ENCODE results near the gene PROK1. TPM values are rescaled to one million over a fixed set of nuclear protein-coding genes. Genes with fewer than 3 reads are reported as not detected.

PROK1 gene
- total RNA-seq, 2 donors from 2014 or later: not detected

DNA sequence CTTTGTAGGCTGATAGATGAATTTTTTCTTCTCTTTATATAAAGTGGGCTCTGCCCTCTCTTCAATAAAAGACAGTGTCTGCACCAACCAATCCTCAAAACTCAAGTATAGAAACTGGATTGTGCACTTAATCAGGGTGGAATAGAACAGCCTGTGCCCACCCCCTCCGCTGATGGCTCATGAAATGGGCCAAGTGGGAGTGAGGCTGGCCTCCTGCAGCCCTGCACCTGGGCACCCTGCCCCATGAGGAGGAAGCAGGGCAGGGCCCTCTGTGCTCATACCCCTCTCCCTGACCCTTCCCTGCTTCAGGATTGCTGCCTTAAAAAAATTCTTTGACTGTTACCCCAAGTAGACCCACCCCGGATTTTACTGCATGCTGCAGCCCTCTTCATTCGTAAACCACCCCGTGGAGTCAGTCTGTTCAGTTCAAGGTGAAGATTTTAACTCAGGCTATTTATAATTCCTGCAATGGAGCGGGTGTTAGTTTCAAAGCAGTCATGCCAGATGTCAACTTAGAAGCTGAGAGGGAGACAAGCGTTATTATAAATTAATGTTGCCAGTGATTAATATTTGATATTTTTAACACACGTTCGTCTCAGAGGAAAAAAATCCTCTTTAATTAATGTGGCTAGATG is 15.8 kb downstream of the PROK1 start:
- TF ChIP-seq, protein P1, sequence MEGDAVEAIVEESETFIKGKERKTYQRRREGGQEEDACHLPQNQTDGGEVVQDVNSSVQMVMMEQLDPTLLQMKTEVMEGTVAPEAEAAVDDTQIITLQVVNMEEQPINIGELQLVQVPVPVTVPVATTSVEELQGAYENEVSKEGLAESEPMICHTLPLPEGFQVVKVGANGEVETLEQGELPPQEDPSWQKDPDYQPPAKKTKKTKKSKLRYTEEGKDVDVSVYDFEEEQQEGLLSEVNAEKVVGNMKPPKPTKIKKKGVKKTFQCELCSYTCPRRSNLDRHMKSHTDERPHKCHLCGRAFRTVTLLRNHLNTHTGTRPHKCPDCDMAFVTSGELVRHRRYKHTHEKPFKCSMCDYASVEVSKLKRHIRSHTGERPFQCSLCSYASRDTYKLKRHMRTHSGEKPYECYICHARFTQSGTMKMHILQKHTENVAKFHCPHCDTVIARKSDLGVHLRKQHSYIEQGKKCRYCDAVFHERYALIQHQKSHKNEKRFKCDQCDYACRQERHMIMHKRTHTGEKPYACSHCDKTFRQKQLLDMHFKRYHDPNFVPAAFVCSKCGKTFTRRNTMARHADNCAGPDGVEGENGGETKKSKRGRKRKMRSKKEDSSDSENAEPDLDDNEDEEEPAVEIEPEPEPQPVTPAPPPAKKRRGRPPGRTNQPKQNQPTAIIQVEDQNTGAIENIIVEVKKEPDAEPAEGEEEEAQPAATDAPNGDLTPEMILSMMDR (IDR thresholded peaks at IDR 0.05): no peak
- H3K36me3 ChIP-seq: no peaks in the 10 kb centered on the region
- no peaks in the 10 kb centered on the region for H3K27me3 ChIP-seq
- no peaks in the 10 kb centered on the region for H3K9me3 ChIP-seq
- no peak overlapping the region for H3K4me3 ChIP-seq
- H3K4me1 ChIP-seq: no peaks in the 10 kb centered on the region
- H3K27ac ChIP-seq: no peak overlapping the region
- H3K9ac ChIP-seq (ENCODE audit: low read depth in 2 of 2, low read length in 2 of 2): no peak overlapping the region
- intact Hi-C loops (cut with DNase I): no loop called here
- no peak for DNase-seq

- Histone ChIP-seq H3K4me1 (no peaks in the 10 kb centered on the region), H3K9me3 (no peaks in the 10 kb centered on the region), H3K9ac (ENCODE audit: low read depth in 2 of 2, low read length in 2 of 2) (no peak overlapping the region), H3K4me3 (no peak overlapping the region), H3K27ac (no peak overlapping the region), H3K27me3 (no peaks in the 10 kb centered on the region), H3K36me3 (no peaks in the 10 kb centered on the region)
- TF ChIP-seq, protein P1 (IDR thresholded peaks at IDR 0.05): no peak
- intact Hi-C loops (cut with DNase I): no loop called here
- DNase-seq: no peak
Observed at GRCh38 chr1:110471131-110471530, 20.2 kb downstream of the PROK1 start.

GRCh38 chr1:110472546-110472945 is 21.6 kb downstream of the PROK1 start:
- Histone ChIP-seq H3K9ac (ENCODE audit: low read depth in 2 of 2, low read length in 2 of 2) (no peak overlapping the region), H3K27me3 (no peaks in the 10 kb centered on the region), H3K4me1 (no peaks in the 10 kb centered on the region), H3K4me3 (no peak overlapping the region), H3K36me3 (no peaks in the 10 kb centered on the region), H3K27ac (no peak overlapping the region), H3K9me3 (no peaks in the 10 kb centered on the region)
- TF ChIP-seq, protein P1 (IDR thresholded peaks at IDR 0.05): no peak
- intact Hi-C loops (cut with DNase I): no loop called here
- DNase-seq: no peak

- no peak for DNase-seq
- intact Hi-C loops (cut with DNase I): no loop called here
- H3K4me1 ChIP-seq: no peaks in the 10 kb centered on the region
- H3K4me3 ChIP-seq: no peak overlapping the region
- H3K36me3 ChIP-seq: no peaks in the 10 kb centered on the region
- H3K27ac ChIP-seq: no peak overlapping the region
- no peaks in the 10 kb centered on the region for H3K27me3 ChIP-seq
- H3K9ac ChIP-seq (ENCODE audit: low read depth in 2 of 2, low read length in 2 of 2): no peak overlapping the region
- no peaks in the 10 kb centered on the region for H3K9me3 ChIP-seq
- TF ChIP-seq, protein P1 (IDR thresholded peaks at IDR 0.05): no peak
Observed at GRCh38 chr1:110474444-110474843, 23.5 kb downstream of the PROK1 start.

DNA sequence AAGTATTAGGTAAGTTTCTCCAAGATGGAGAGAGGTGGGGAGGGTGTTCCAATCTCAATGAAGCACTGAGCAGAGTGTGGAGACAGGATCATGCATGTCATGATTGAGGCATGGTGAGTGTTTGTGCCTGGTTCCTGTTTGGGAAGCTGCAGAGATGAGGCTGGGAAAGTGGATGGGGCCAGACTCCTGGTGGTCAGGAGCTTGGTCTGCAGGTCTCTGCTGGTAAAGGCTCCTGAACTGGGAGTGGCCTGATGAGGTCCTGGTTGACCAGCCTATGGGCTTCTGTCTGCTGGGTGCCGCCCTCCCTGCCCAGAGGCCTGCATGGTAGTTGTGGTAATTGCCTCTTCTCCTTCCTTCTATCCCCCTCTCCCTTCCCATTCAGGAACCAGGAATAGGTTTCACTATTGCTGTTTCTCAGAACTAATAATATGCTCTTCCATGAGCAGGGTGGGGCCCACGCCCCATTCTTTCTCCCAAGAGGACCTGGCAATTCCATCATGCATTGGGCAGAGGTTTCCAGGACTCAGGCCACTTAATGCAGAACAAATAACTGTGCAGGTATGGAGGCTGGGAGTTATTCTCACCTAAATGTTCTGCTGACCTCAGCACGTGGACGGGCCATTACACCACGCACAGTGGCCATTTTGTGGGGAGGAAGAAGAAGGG is 24.5 kb downstream of the PROK1 start:
- H3K4me1 ChIP-seq: no peaks in the 10 kb centered on the region
- intact Hi-C loops (cut with DNase I): no loop called here

More for the DNA sequence above, 24.5 kb downstream of the PROK1 start:
- TF ChIP-seq, protein P1 (IDR thresholded peaks at IDR 0.05): no peak
- H3K36me3 ChIP-seq: no peaks in the 10 kb centered on the region
- DNase-seq: no peak
- H3K9ac ChIP-seq (ENCODE audit: low read depth in 2 of 2, low read length in 2 of 2): no peak overlapping the region
- H3K27me3 ChIP-seq: no peaks in the 10 kb centered on the region
- no peak overlapping the region for H3K27ac ChIP-seq
- H3K9me3 ChIP-seq: no peaks in the 10 kb centered on the region
- H3K4me3 ChIP-seq: no peak overlapping the region

Data from colonic mucosa (tissue), 4 donors.